AG09309 (cell line): Measurements from ENCODE around the gene MYO1E.

Experiments
- DNase-seq: peaks from one replicate; pipeline ENCODE4 v3.0.0-alpha.2; 2010; ENCODE audit warnings: low read depth
- H3K4me3 ChIP-seq: 2 replicates; pipeline ENCODE4 v1.5.1; 2011; ENCODE audit warnings: mild to moderate bottlenecking, low read depth, low read length, moderate library complexity; ENCODE audit not compliant: control insufficient read depth
- CTCF ChIP-seq: IDR thresholded peaks from 2 replicates; pipeline ENCODE4 v1.5.1; 2011; ENCODE audit warnings: mild to moderate bottlenecking, low read depth, low read length, inconsistent platforms; ENCODE audit not compliant: insufficient read depth, control insufficient read depth; ENCODE audit errors: missing control alignments

Gene MYO1E

GRCh38 chr15:59304807-59305206, 67.9 kb downstream of the MYO1E start:
- no peak for TF ChIP-seq CTCF
- H3K4me3 ChIP-seq, result no peak overlapping the region
- DNase-seq, result no peak

- no peak overlapping the region for H3K4me3 ChIP-seq
- no peak for DNase-seq
- no peak for TF ChIP-seq CTCF
Measured at GRCh38 chr15:59304034-59304795, 68.5 kb downstream of the MYO1E start.

GRCh38 chr15:59303633-59304032, 69.0 kb downstream of the MYO1E start:
- no peak for TF ChIP-seq CTCF
- no peak for DNase-seq
- H3K4me3 ChIP-seq, result no peak overlapping the region

- DNase-seq, result no peak
- no peak overlapping the region for H3K4me3 ChIP-seq
- TF ChIP-seq CTCF, result no peak
Measured at GRCh38 chr15:59303136-59303535, 69.5 kb downstream of the MYO1E start.

- DNase-seq, result no peak
- H3K4me3 ChIP-seq, result no peak overlapping the region
- TF ChIP-seq CTCF, result no peak
Measured at GRCh38 chr15:59301527-59301926, 71.1 kb downstream of the MYO1E start.

GRCh38 chr15:59300618-59301139, 72.0 kb downstream of the MYO1E start:
- H3K4me3 ChIP-seq, result no peak overlapping the region
- DNase-seq, result no peak
- TF ChIP-seq CTCF, result no peak
